IMR-90 (cell line): Measurements from ENCODE around the gene UBL4A. TPM values are rescaled to one million over a fixed set of nuclear protein-coding genes. Genes with fewer than 3 reads are reported as not detected.

Experiments
- ATAC-seq: fragments of 200-7000 bp; cut with Tn5 transposase; 2 replicates; pipeline ENCODE4 v1.9.1; 2020; ENCODE audit warnings: low read depth, mild to moderate bottlenecking, moderate library complexity
- BruUV-seq: library from RNA; stranded (reverse); fragments of 400-500 nt; replicated peaks from 2 replicates; lab custom pipeline; 2021; lab: Mats Ljungman, UMichigan
- CTCF ChIA-PET: fragments of 300-600 bp; formaldehyde crosslinking; extraction: SDS; loops from one replicate; lab custom pipeline; 2021; ENCODE audit warnings: antibody characterized with exemption; lab: Yijun Ruan, JAX
- POLR2A ChIA-PET: fragments of 300-600 bp; sonication (Branson Sonifier 250); formaldehyde crosslinking; loops from one replicate; lab custom pipeline; 2022; ENCODE audit warnings: antibody characterized with exemption; ENCODE audit not compliant: unreplicated experiment; lab: Charles Lee
- DNase-seq: peaks from one replicate; pipeline ENCODE4 v3.0.0; 2013
- H2AFZ ChIP-seq: replicated peaks from 2 replicates; pipeline ENCODE3; 2013; ENCODE audit warnings: low read length, mild to moderate bottlenecking; ENCODE audit not compliant: poor library complexity
- H2AK5ac ChIP-seq: 2 replicates; pipeline ENCODE4 v1.6.1; 2013; ENCODE audit warnings: low read depth, low read length, inconsistent platforms
- H2AK9ac ChIP-seq: replicated peaks from 2 replicates; pipeline ENCODE3; 2013; ENCODE audit warnings: mild to moderate bottlenecking, low read depth, low read length, moderate library complexity; ENCODE audit not compliant: poor library complexity
- H2BK120ac ChIP-seq: 2 replicates; pipeline ENCODE4 v1.6.1; 2013; ENCODE audit warnings: low read depth, low read length, inconsistent platforms
- H2BK15ac ChIP-seq: 3 replicates; pipeline ENCODE4 v1.6.1; 2013; ENCODE audit warnings: low read depth, low read length, inconsistent platforms
- H2BK20ac ChIP-seq: 2 replicates; pipeline ENCODE4 v1.6.1; 2013; ENCODE audit warnings: low read depth, mild to moderate bottlenecking, inconsistent platforms, low read length, moderate library complexity
- H2BK5ac ChIP-seq: 2 replicates; pipeline ENCODE4 v1.6.1; 2013; ENCODE audit warnings: mild to moderate bottlenecking, low read depth, low read length, inconsistent platforms; ENCODE audit not compliant: poor library complexity, severe bottlenecking
- H3K14ac ChIP-seq: replicated peaks from 2 replicates; pipeline ENCODE4 v1.6.1; 2013; ENCODE audit warnings: low read depth, low read length, inconsistent platforms
- H3K18ac ChIP-seq: 2 replicates; pipeline ENCODE4 v1.6.1; 2013; ENCODE audit warnings: low read depth, low read length, control low read depth
- H3K23ac ChIP-seq: 2 replicates; pipeline ENCODE4 v1.6.1; 2013; ENCODE audit warnings: low read depth, low read length, inconsistent platforms
- H3K27ac ChIP-seq: 2 replicates; pipeline ENCODE4 v1.5.1; 2013; ENCODE audit warnings: mild to moderate bottlenecking, control low read depth, low read length; ENCODE audit not compliant: insufficient read depth
- H3K27me3 ChIP-seq: 2 replicates; pipeline ENCODE4 v1.6.1; 2013; ENCODE audit warnings: low read length; ENCODE audit not compliant: control insufficient read depth, insufficient read depth
- H3K36me3 ChIP-seq: 2 replicates; pipeline ENCODE4 v1.6.1; 2013; ENCODE audit warnings: low read length, mixed read lengths; ENCODE audit not compliant: control insufficient read depth, insufficient read depth
- H3K4ac ChIP-seq: 2 replicates; pipeline ENCODE4 v1.6.1; 2013; ENCODE audit warnings: low read depth, low read length, inconsistent platforms
- H3K4me1 ChIP-seq: 2 replicates; pipeline ENCODE4 v1.6.1; 2013; ENCODE audit warnings: low read length, mixed read lengths; ENCODE audit not compliant: control insufficient read depth, insufficient read depth
- H3K4me2 ChIP-seq: 2 replicates; pipeline ENCODE4 v1.6.1; 2013; ENCODE audit warnings: low read depth, mild to moderate bottlenecking, control low read depth, low read length, moderate library complexity
- H3K4me3 ChIP-seq: 2 replicates; pipeline ENCODE4 v1.5.1; 2013; ENCODE audit warnings: low read depth, mild to moderate bottlenecking, control low read depth, low read length, moderate library complexity; ENCODE audit not compliant: insufficient read depth
- H3K56ac ChIP-seq: 2 replicates; pipeline ENCODE4 v1.6.1; 2013; ENCODE audit warnings: low read length, inconsistent platforms; ENCODE audit not compliant: insufficient read depth; ENCODE audit errors: extremely low read depth
- H3K79me1 ChIP-seq, 2 experiments: 2 replicates each; pipeline ENCODE4 v1.6.1; 2013; ENCODE audit warnings: low read length in 2 of 2, inconsistent platforms in 1 of 2, low read depth in 1 of 2
- H3K9ac ChIP-seq: 2 replicates; pipeline ENCODE4 v1.6.1; 2013; ENCODE audit warnings: low read depth, low read length, control low read depth
- H3K9me1 ChIP-seq: 2 replicates; pipeline ENCODE4 v1.6.1; 2013; ENCODE audit warnings: low read length, inconsistent platforms; ENCODE audit not compliant: insufficient read depth
- H3K9me3 ChIP-seq: 2 replicates; pipeline ENCODE4 v1.6.1; 2013; ENCODE audit warnings: low read length; ENCODE audit not compliant: control insufficient read depth, insufficient read depth
- H4K20me1 ChIP-seq: 2 replicates; pipeline ENCODE4 v1.6.1; 2013; ENCODE audit warnings: low read length, inconsistent platforms; ENCODE audit not compliant: insufficient read depth
- H4K5ac ChIP-seq: 2 replicates; pipeline ENCODE4 v1.6.1; 2013; ENCODE audit warnings: mild to moderate bottlenecking, low read depth, low read length, control low read depth
- H4K8ac ChIP-seq, 2 experiments: 2 replicates each; pipeline ENCODE4 v1.6.1; 2013; ENCODE audit warnings: low read depth in 2 of 2, low read length in 2 of 2, control low read depth in 1 of 2, inconsistent platforms in 1 of 2
- H4K91ac ChIP-seq: 2 replicates; pipeline ENCODE4 v1.6.1; 2013; ENCODE audit warnings: low read depth, low read length, inconsistent platforms; ENCODE audit not compliant: insufficient read depth
- BHLHE40 ChIP-seq: fragments of 150-350 bp; IDR thresholded peaks from 2 replicates; pipeline ENCODE4 v1.6.1; 2016; ENCODE audit warnings: mild to moderate bottlenecking, low read depth, low read length
- CEBPB ChIP-seq: IDR thresholded peaks from 2 replicates; pipeline ENCODE4 v1.6.1; 2012; ENCODE audit warnings: low read depth, low read length, improper control_type of control experiment
- CHD1 ChIP-seq: IDR thresholded peaks from 2 replicates; pipeline ENCODE4 v1.6.1; 2012; ENCODE audit warnings: low read depth, low read length, improper control_type of control experiment
- FOS ChIP-seq: fragments of 150-350 bp; IDR thresholded peaks from 2 replicates; pipeline ENCODE4 v1.6.1; 2016; ENCODE audit warnings: low read depth, low read length
- MAZ ChIP-seq: IDR thresholded peaks from 2 replicates; pipeline ENCODE4 v1.6.1; 2012; ENCODE audit warnings: low read depth, mild to moderate bottlenecking, low read length, improper control_type of control experiment, moderate library complexity, borderline replicate concordance
- MXI1 ChIP-seq: IDR thresholded peaks from 2 replicates; pipeline ENCODE4 v1.6.1; 2012; ENCODE audit warnings: low read depth, mild to moderate bottlenecking, low read length, moderate library complexity, borderline replicate concordance
- NFE2L2 ChIP-seq: fragments of 150-350 bp; IDR thresholded peaks from 2 replicates; pipeline ENCODE4 v1.6.1; 2016; ENCODE audit warnings: low read depth, mild to moderate bottlenecking, low read length
- POLR2A ChIP-seq: IDR thresholded peaks from 2 replicates; pipeline ENCODE4 v1.6.1; 2012; ENCODE audit warnings: mild to moderate bottlenecking, low read depth, low read length
- RAD21 ChIP-seq: IDR thresholded peaks from 2 replicates; pipeline ENCODE4 v1.6.1; 2012; ENCODE audit warnings: low read length, improper control_type of control experiment
- RCOR1 ChIP-seq: IDR thresholded peaks from 2 replicates; pipeline ENCODE4 v1.6.1; 2012; ENCODE audit warnings: mild to moderate bottlenecking, low read length, improper control_type of control experiment; ENCODE audit not compliant: insufficient replicate concordance
- RFX5 ChIP-seq: IDR thresholded peaks from 2 replicates; pipeline ENCODE4 v1.8.0; 2012; ENCODE audit warnings: low read depth, mild to moderate bottlenecking, low read length, moderate library complexity
- SMC3 ChIP-seq: fragments of 150-350 bp; IDR thresholded peaks from 2 replicates; pipeline ENCODE4 v1.6.1; 2016; ENCODE audit warnings: low read depth, mild to moderate bottlenecking, antibody characterized with exemption, low read length, moderate library complexity
- WGBS, 2 experiments: methylation state at CpG; one replicate each; pipeline versions ENCODE4 v1.1.5 to v1.1.7; 2013; ENCODE audit warnings: missing lambda C conversion rate in 2 of 2; ENCODE audit not compliant: insufficient read length in 1 of 2; ENCODE audit errors: extremely low coverage in 2 of 2; 5-methylcytosine and 5-hydroxymethylcytosine counted together
- dilution Hi-C: fragments of 300-500 bp; cut with HindIII; formaldehyde crosslinking; loops from one replicate; pipeline ENCODE4 v1.14.3; 2018; ENCODE audit warnings: low sequenced_read_pairs; ENCODE audit not compliant: unreplicated experiment
- in situ Hi-C: fragments of 300-500 bp; cut with MboI; formaldehyde crosslinking; loops from 3 replicates; pipeline ENCODE4 v1.14.3; 2019; ENCODE audit warnings: low sequenced_read_pairs, inconsistent platforms, mixed read lengths
- intact Hi-C: fragments of 100-400 bp; cut with micrococcal nuclease; formaldehyde crosslinking; loops from 2 replicates; pipeline ENCODE4 v1.10.0; 2022
- polyA plus RNA-seq, 3 experiments: library from polyadenylated mRNA; depleted of rRNA; stranded (reverse); fragments of >200 nt; gene quantifications; 2 replicates each; pipeline ENCODE4 v1.2.3, GENCODE V29; 2012; ENCODE audit warnings: low replicate concordance in 1 of 3
- total RNA-seq: library from RNA; depleted of rRNA; stranded (reverse); fragments of >200 nt; gene quantifications from 2 replicates; pipeline ENCODE4 v1.2.3, GENCODE V29; 2012
- TF ChIP-seq, protein P1 (sequence below): conservative IDR thresholded peaks from 2 replicates; pipeline ENCODE4 v1.5.1; 2012; ENCODE audit warnings: mild to moderate bottlenecking, low read depth, low read length, improper control_type of control experiment
- TF ChIP-seq, protein P2 (sequence below): fragments of 150-350 bp; IDR thresholded peaks from 2 replicates; pipeline ENCODE4 v1.6.1; 2017; ENCODE audit warnings: mild to moderate bottlenecking, antibody characterized with exemption, low read length, low read depth

The UBL4A gene
- total and polyA plus RNA-seq, 2 of the 4 experiments (the other 2 are of a cell fraction), result 24.6 to 28.3 TPM

DNA sequence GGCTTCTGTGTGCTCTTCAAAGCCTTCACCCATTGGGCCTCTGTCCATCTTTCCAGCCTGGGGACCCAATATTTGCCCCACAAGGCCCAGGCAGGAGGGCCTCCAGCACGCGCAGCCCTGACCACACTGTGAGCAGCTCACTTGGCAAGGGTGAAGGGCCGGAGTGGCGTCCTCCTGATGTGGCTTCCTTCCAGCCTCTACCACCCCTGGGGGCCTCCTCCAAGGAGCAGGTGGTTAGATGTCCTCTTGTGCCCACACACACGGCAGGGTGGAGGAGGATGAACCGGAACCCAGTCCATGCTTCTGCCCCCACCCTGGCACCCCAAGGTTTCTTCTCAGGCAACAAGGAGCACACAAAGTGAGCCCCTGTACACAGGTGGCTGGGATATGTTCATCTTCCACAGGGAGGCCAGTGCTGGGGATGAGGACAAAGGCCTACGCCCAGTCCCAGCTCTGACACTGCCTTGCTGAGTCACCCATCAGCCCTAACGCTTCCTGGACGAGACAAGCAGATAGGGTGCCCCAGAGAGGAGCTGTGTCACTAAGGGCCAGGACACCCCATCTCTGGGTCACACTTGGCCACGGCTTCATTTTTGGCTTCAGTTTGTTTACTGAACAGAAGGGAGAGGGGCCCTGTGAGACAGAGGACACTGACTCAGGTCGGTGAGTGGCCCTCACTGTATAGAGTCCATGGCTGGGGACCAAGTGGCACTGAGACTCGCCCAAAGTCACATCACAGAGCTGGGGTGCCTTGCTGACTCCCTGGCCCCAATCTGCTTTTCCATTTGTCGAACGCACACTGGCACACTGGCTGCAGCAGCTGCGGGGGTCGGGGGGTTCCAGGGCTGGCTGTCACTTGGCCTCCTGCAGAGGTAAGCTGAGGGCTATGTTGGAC lies 1.9 kb downstream of the UBL4A start:
- Histone ChIP-seq H3K4ac (no peak overlapping the region), H3K56ac (no peak overlapping the region), H2BK20ac (no peak overlapping the region), H3K9me1 (0 out of 2 replicates have a peak, but pooled peaks cover 5% of the 10 kb centered on the region), H3K23ac (no peak overlapping the region), H3K4me2 (no peak overlapping the region), H2AK5ac (peak overlapping the region; percentile 43), H4K5ac (no peak overlapping the region), H2BK15ac (no peak overlapping the region), H3K9ac (no peak overlapping the region), H4K91ac (no peak overlapping the region), H4K8ac (no peak overlapping the region), H3K36me3 (peaks cover 16% of the 10 kb centered on the region; the same call in 1 of the 2 replicates), H3K9me3 (no peaks in the 10 kb centered on the region), H3K79me1 (peaks cover 3 to 34% of the 10 kb centered on the region in 2 experiments; a peak in 3 of 4 replicates), H3K27ac (no peak overlapping the region), H3K14ac (no peak overlapping the region), H2BK120ac (no peak overlapping the region), H2AK9ac (peak overlapping the region; percentile 45), H3K18ac (no peak overlapping the region), H2AFZ (no peak overlapping the region), H2BK5ac (no peak overlapping the region), H3K4me1 (peaks cover 4% of the 10 kb centered on the region; the same call in 1 of the 2 replicates), H4K20me1 (peaks cover 4% of the 10 kb centered on the region; the same call in 1 of the 2 replicates), H3K4me3 (no peak overlapping the region), H3K27me3 (no peaks in the 10 kb centered on the region)
- DNase-seq (no peak), ATAC-seq (no peak)
- in situ Hi-C loops, result no loop called here
- ChIA-PET CTCF (no interaction called here), POLR2A (no interaction called here)
- no TSS peak for BruUV-seq
- 100% methylated on average over 2 of the region's 16 CpGs; no CpG with 5 or more reads in 1 of the 2 experiments for WGBS, 2 experiments
- dilution Hi-C loops, result no loop called here
- intact Hi-C loops, result no loop called here
- no peak for TF ChIP-seq MAZ
- no peak for TF ChIP-seq NFE2L2
- no peak for TF ChIP-seq CHD1
- TF ChIP-seq POLR2A, result no peak
- TF ChIP-seq RCOR1, result no peak
- TF ChIP-seq MXI1, result no peak
- TF ChIP-seq, protein P1, sequence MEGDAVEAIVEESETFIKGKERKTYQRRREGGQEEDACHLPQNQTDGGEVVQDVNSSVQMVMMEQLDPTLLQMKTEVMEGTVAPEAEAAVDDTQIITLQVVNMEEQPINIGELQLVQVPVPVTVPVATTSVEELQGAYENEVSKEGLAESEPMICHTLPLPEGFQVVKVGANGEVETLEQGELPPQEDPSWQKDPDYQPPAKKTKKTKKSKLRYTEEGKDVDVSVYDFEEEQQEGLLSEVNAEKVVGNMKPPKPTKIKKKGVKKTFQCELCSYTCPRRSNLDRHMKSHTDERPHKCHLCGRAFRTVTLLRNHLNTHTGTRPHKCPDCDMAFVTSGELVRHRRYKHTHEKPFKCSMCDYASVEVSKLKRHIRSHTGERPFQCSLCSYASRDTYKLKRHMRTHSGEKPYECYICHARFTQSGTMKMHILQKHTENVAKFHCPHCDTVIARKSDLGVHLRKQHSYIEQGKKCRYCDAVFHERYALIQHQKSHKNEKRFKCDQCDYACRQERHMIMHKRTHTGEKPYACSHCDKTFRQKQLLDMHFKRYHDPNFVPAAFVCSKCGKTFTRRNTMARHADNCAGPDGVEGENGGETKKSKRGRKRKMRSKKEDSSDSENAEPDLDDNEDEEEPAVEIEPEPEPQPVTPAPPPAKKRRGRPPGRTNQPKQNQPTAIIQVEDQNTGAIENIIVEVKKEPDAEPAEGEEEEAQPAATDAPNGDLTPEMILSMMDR, result no peak
- TF ChIP-seq BHLHE40, result no peak
- TF ChIP-seq, protein P2, sequence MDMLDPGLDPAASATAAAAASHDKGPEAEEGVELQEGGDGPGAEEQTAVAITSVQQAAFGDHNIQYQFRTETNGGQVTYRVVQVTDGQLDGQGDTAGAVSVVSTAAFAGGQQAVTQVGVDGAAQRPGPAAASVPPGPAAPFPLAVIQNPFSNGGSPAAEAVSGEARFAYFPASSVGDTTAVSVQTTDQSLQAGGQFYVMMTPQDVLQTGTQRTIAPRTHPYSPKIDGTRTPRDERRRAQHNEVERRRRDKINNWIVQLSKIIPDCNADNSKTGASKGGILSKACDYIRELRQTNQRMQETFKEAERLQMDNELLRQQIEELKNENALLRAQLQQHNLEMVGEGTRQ, result no peak
- TF ChIP-seq FOS, result no peak
- TF ChIP-seq SMC3, result no peak
- TF ChIP-seq CEBPB, result no peak
- no peak for TF ChIP-seq RAD21
- no peak for TF ChIP-seq RFX5
